ENCODE measurements around the gene TRAF4.

- TF ChIP-seq CTCF (IDR thresholded peaks at IDR 0.05) (peak; percentile 96 to 99 (median 99)), POLR2AphosphoS5 (IDR thresholded peaks at IDR 0.05; ENCODE audit: insufficient read depth in 1 of 2, low read depth in 1 of 2) (peak; percentile 40 to 85)
Observed at GRCh38 chr17:28750178-28751047, 6.6 kb downstream of the TRAF4 start.
